ENCODE results near the gene PRKAR1B.

PRKAR1B gene

GRCh38 chr7:641966-642365, 85.1 kb downstream of the PRKAR1B start:
- TF ChIP-seq ZNF701 (tag by site-specific recombination; IDR thresholded peaks at IDR 0.05) (no peak), ZNF621 (tag by site-specific recombination; IDR thresholded peaks at IDR 0.05) (no peak), ZNF837 (tag by site-specific recombination; IDR thresholded peaks at IDR 0.05) (no peak), ZNF639 (tag by site-specific recombination; IDR thresholded peaks at IDR 0.05) (no peak), ZEB2 (tag by site-specific recombination; IDR thresholded peaks at IDR 0.05) (no peak), MZF1 (tag by site-specific recombination; IDR thresholded peaks at IDR 0.05; ENCODE audit: borderline replicate concordance) (no peak), ZNF555 (tag by site-specific recombination; conservative IDR thresholded peaks at IDR 0.05) (no peak), IKZF3 (tag by site-specific recombination; IDR thresholded peaks at IDR 0.05) (no peak), BCL6B (tag by site-specific recombination; IDR thresholded peaks at IDR 0.05) (no peak), AEBP2 (tag by site-specific recombination; IDR thresholded peaks at IDR 0.05; ENCODE audit: borderline replicate concordance) (no peak)
- Histone ChIP-seq H3K36me3 (ENCODE audit: control insufficient read depth in 2 of 2, insufficient read depth in 1 of 2, low read length in 2 of 2) (no peaks in the 10 kb centered on the region), H3K9me3 (ENCODE audit: control insufficient read depth, insufficient read depth, low read depth, low read length) (no peaks in the 10 kb centered on the region; the same call in 1 of the 2 replicates), H3K4me3 (ENCODE audit: low read depth, low read length) (no peak overlapping the region), H3K27ac (ENCODE audit: extremely low read depth, low read depth, low read length) (no peak overlapping the region), H3K4me1 (ENCODE audit: control insufficient read depth, insufficient read depth, low read length) (no peaks in the 10 kb centered on the region)
- POLR2A ChIA-PET, result no interaction called here
- CTCF ChIA-PET, result interaction anchor here (0.6 to 0.8 kb wide), 2 partner anchors 22 to 316 kb away, joined by 3 to 4 read pairs; no protein-coding TSS in a partner anchor

- Histone ChIP-seq H3K9me3 (ENCODE audit: control insufficient read depth, insufficient read depth, low read depth, low read length) (no peaks in the 10 kb centered on the region; the same call in 1 of the 2 replicates), H3K27ac (ENCODE audit: extremely low read depth, low read depth, low read length) (no peak overlapping the region), H3K36me3 (ENCODE audit: control insufficient read depth in 2 of 2, insufficient read depth in 1 of 2, low read length in 2 of 2) (no peaks in the 10 kb centered on the region), H3K4me1 (ENCODE audit: control insufficient read depth, insufficient read depth, low read length) (no peaks in the 10 kb centered on the region), H3K4me3 (ENCODE audit: low read depth, low read length) (no peak overlapping the region)
- TF ChIP-seq ZNF16 (tag by site-specific recombination; IDR thresholded peaks at IDR 0.05; ENCODE audit: low read depth) (no peak), REPIN1 (tag by site-specific recombination; IDR thresholded peaks at IDR 0.05; ENCODE audit: low read depth) (no peak), ZFP69B (tag by site-specific recombination; IDR thresholded peaks at IDR 0.05) (no peak), PBX3 (CRISPR knock-in tag; IDR thresholded peaks at IDR 0.05) (no peak), TRIM28 (IDR thresholded peaks at IDR 0.05; ENCODE audit: borderline replicate concordance, low read length) (peak; percentile 79), KLF1 (tag by site-specific recombination; IDR thresholded peaks at IDR 0.05) (no peak), ZNF48 (tag by site-specific recombination; IDR thresholded peaks at IDR 0.05) (no peak), ZNF140 (tag by site-specific recombination; IDR thresholded peaks at IDR 0.05) (peak; percentile 62; the same call in 1 of the 2 replicates)
- CTCF ChIA-PET, result interaction anchor here (0.6 to 0.8 kb wide), 3 partner anchors 21 to 316 kb away, joined by 3 to 4 read pairs (median 3); no protein-coding TSS in a partner anchor
- POLR2A ChIA-PET, result no interaction called here
Measured at GRCh38 chr7:641269-641671, 85.8 kb downstream of the PRKAR1B start.
